NCI-H446 treated with DMSO at 0.1 percent for 48 hours (cell line): Measurements from ENCODE around the gene CXCR4.

Source experiments
- DNase-seq: peaks from one replicate; lab custom pipeline; 2025; lab: John Stamatoyannopoulos, UW

CXCR4 gene

GRCh38 chr2:136131961-136132824, 14.2 kb upstream of the CXCR4 start:
- no peak for DNase-seq

- DNase-seq: no peak
These were observed 13.6 kb upstream of the CXCR4 start for GRCh38 chr2:136131484-136131960.

GRCh38 chr2:136130511-136130910, 12.6 kb upstream of the CXCR4 start:
- DNase-seq: no peak

GRCh38 chr2:136130045-136130444, 12.1 kb upstream of the CXCR4 start:
- no peak for DNase-seq

- DNase-seq: no peak
These were observed 11.7 kb upstream of the CXCR4 start for GRCh38 chr2:136129601-136130000.

- no peak for DNase-seq
These were observed 11.0 kb upstream of the CXCR4 start for GRCh38 chr2:136128905-136129304.

- no peak for DNase-seq
These were observed 10.4 kb upstream of the CXCR4 start for GRCh38 chr2:136128366-136128765.

- no peak for DNase-seq
These were observed 9.4 kb upstream of the CXCR4 start for GRCh38 chr2:136127356-136127755.

- peak; percentile 11 for DNase-seq
These were observed 8.5 kb upstream of the CXCR4 start for GRCh38 chr2:136126421-136126926.

GRCh38 chr2:136126021-136126420, 8.1 kb upstream of the CXCR4 start:
- DNase-seq: no peak

- DNase-seq: no peak
These were observed 7.3 kb upstream of the CXCR4 start for GRCh38 chr2:136125236-136125635.

GRCh38 chr2:136124805-136125204, 6.9 kb upstream of the CXCR4 start:
- no peak for DNase-seq

- DNase-seq: no peak
These were observed 4.7 kb upstream of the CXCR4 start for GRCh38 chr2:136122661-136123060.

- DNase-seq: peak; percentile 49
These were observed 3.4 kb upstream of the CXCR4 start for GRCh38 chr2:136121204-136121910.

GRCh38 chr2:136119717-136120675, 2.0 kb upstream of the CXCR4 start:
- no peak for DNase-seq

- DNase-seq: no peak
These were observed 1.1 kb upstream of the CXCR4 start for GRCh38 chr2:136118819-136119716.

GRCh38 chr2:136117391-136117841, 533 bp downstream of the CXCR4 start:
- no peak for DNase-seq

- DNase-seq: no peak
These were observed 1.0 kb downstream of the CXCR4 start for GRCh38 chr2:136116813-136117390.

- DNase-seq: no peak
These were observed 1.7 kb downstream of the CXCR4 start for GRCh38 chr2:136116151-136116812.
